Suppressor macrophage treated with lipopolysaccharide for 4 hours (primary cell): ENCODE results near the gene SMC3.
A peak's percentile ranks its signal among the peaks of the same experiment; 100 is the strongest.

Source experiments
- DNase-seq: peaks from one replicate; pipeline ENCODE4 v3.0.0-alpha.2; 2020

SMC3 gene

GRCh38 chr10:110649347-110650264 is 82.1 kb downstream of the SMC3 start:
- no peak for DNase-seq

GRCh38 chr10:110650265-110650668 is 82.8 kb downstream of the SMC3 start:
- DNase-seq: no peak

DNA sequence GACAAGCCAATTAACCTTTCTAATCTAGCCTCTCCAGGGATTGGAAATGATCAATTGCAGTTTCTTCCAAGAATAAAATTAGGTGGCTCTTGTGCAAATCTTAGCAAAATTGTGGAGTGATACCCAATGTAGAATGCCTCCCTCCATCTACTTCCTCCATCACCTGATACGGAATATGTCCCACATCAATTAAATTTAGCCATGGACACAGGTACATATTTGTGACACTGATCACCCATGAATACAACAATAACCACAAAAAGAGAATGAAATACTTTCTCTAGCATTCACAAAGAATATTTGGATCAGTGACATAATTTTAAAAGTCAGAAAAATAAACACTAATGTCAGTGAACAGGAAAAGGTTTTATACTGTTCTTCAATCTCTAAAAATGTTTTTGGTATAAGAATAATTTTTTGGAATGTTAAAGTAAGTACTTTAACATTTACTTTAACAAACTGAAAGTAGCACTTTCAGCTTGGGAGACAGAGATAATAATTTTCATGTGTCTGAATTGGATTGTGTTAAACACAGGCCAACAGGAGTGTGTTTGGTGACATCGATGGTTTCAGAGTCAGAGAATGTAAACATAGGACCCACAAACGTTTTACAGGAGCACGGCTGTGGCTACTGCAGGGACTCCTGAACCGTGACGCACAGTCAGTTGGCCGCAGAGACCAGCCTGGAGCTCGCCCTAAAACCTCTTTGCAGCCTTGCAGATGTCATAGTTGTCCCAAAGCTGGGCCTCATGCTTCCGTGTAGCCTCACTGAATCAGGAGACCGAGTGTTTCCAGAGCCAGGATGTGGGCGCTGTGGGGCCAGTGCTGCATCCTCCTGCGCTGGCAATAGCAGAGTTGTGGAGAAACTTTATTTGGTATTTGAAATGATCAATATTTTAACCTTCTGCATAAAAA is 83.8 kb downstream of the SMC3 start:
- peak; percentile 9 for DNase-seq

GRCh38 chr10:110652475-110653118 is 85.1 kb downstream of the SMC3 start:
- DNase-seq: no peak
